Measurements from ENCODE around the gene DNAJB6.

The DNAJB6 gene

GRCh38 chr7:157378390-157378789 is 41.6 kb downstream of the DNAJB6 start:
- DNase-seq = no peak
- Histone ChIP-seq H3K27ac (ENCODE audit: insufficient read depth, low read length, poor library complexity, severe bottlenecking) (no peak overlapping the region), H3K36me3 (ENCODE audit: control insufficient read depth, insufficient read depth, low read length) (peaks cover 25% of the 10 kb centered on the region)

DNA sequence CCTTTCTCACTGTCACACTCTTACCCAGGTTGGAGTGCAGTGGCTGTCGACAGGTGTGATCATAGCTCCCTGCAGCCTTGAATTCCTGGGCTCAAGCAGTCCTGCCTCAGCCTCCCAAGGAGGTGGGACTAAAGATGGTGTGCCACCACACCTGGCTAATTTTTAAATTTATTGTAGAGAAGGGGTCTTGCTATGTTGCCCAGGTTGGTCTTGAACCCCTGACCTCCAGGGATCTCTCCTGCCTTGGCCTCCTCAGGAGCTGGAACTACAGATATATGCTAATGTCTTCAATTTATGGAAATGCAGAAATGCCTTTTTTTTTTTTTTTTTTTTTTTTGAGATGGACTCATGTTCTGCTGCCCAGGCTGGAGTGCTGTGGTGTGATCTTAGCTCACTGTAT is 42.7 kb downstream of the DNAJB6 start:
- Histone ChIP-seq H3K27ac (ENCODE audit: insufficient read depth, low read length, poor library complexity, severe bottlenecking) (no peak overlapping the region), H3K27me3 (replicated peaks; ENCODE audit: control insufficient read depth, insufficient read depth, low read length, poor library complexity, severe bottlenecking) (no peaks in the 10 kb centered on the region), H3K4me3 (ENCODE audit: insufficient read depth, low read depth, low read length, poor library complexity, severe bottlenecking) (no peak overlapping the region), H3K4me1 (ENCODE audit: control insufficient read depth, insufficient read depth, low read length, poor library complexity, severe bottlenecking) (no peaks in the 10 kb centered on the region), H3K9me3 (ENCODE audit: control insufficient read depth, low read length) (no peaks in the 10 kb centered on the region), H3K36me3 (ENCODE audit: control insufficient read depth, insufficient read depth, low read length) (peaks cover 30% of the 10 kb centered on the region)
- DNase-seq = no peak

More at GRCh38 chr7:157378390-157378789, 41.6 kb downstream of the DNAJB6 start:
- Histone ChIP-seq H3K9me3 (ENCODE audit: control insufficient read depth, low read length) (no peaks in the 10 kb centered on the region), H3K4me3 (ENCODE audit: insufficient read depth, low read depth, low read length, poor library complexity, severe bottlenecking) (no peak overlapping the region), H3K27me3 (replicated peaks; ENCODE audit: control insufficient read depth, insufficient read depth, low read length, poor library complexity, severe bottlenecking) (no peaks in the 10 kb centered on the region), H3K4me1 (ENCODE audit: control insufficient read depth, insufficient read depth, low read length, poor library complexity, severe bottlenecking) (no peaks in the 10 kb centered on the region)

- H3K9me3 ChIP-seq (ENCODE audit: control insufficient read depth, low read length) = no peaks in the 10 kb centered on the region
- H3K27me3 ChIP-seq (replicated peaks; ENCODE audit: control insufficient read depth, insufficient read depth, low read length, poor library complexity, severe bottlenecking) = no peaks in the 10 kb centered on the region
- H3K36me3 ChIP-seq (ENCODE audit: control insufficient read depth, insufficient read depth, low read length) = peaks cover 35% of the 10 kb centered on the region
- no peak overlapping the region for H3K27ac ChIP-seq (ENCODE audit: insufficient read depth, low read length, poor library complexity, severe bottlenecking)
- H3K4me3 ChIP-seq (ENCODE audit: insufficient read depth, low read depth, low read length, poor library complexity, severe bottlenecking) = no peak overlapping the region
- no peak for DNase-seq
- no peaks in the 10 kb centered on the region for H3K4me1 ChIP-seq (ENCODE audit: control insufficient read depth, insufficient read depth, low read length, poor library complexity, severe bottlenecking)
These were observed 43.6 kb downstream of the DNAJB6 start for GRCh38 chr7:157380416-157380815.

DNA sequence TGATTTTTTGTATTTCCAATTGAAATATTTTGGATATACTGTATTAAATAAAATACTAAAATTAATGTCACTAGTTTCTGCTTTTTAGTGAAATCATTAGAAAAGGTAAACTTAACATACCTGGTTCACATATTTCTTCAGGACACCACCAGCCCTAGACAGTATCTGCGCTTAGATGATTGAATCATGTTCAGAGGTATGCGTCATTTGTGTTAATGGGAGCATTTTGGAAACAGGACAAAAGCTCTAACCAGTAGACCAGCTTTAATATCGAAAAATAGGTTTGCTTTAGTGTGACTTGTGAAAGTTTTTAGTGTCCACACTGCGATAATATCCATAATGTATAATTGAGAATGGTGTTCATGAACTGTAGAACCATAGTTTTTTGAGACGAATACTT is 47.1 kb downstream of the DNAJB6 start:
- H3K9me3 ChIP-seq (ENCODE audit: control insufficient read depth, low read length) = no peaks in the 10 kb centered on the region
- peaks cover 35% of the 10 kb centered on the region for H3K36me3 ChIP-seq (ENCODE audit: control insufficient read depth, insufficient read depth, low read length)
- H3K4me3 ChIP-seq (ENCODE audit: insufficient read depth, low read depth, low read length, poor library complexity, severe bottlenecking) = no peak overlapping the region
- peaks cover 5% of the 10 kb centered on the region for H3K4me1 ChIP-seq (ENCODE audit: control insufficient read depth, insufficient read depth, low read length, poor library complexity, severe bottlenecking)
- H3K27ac ChIP-seq (ENCODE audit: insufficient read depth, low read length, poor library complexity, severe bottlenecking) = no peak overlapping the region
- H3K27me3 ChIP-seq (replicated peaks; ENCODE audit: control insufficient read depth, insufficient read depth, low read length, poor library complexity, severe bottlenecking) = no peaks in the 10 kb centered on the region
- no peak for DNase-seq

- Histone ChIP-seq H3K36me3 (ENCODE audit: control insufficient read depth, insufficient read depth, low read length) (peaks cover 35% of the 10 kb centered on the region), H3K4me1 (ENCODE audit: control insufficient read depth, insufficient read depth, low read length, poor library complexity, severe bottlenecking) (peaks cover 9% of the 10 kb centered on the region), H3K27me3 (replicated peaks; ENCODE audit: control insufficient read depth, insufficient read depth, low read length, poor library complexity, severe bottlenecking) (no peaks in the 10 kb centered on the region), H3K9me3 (ENCODE audit: control insufficient read depth, low read length) (no peaks in the 10 kb centered on the region), H3K4me3 (ENCODE audit: insufficient read depth, low read depth, low read length, poor library complexity, severe bottlenecking) (no peak overlapping the region), H3K27ac (ENCODE audit: insufficient read depth, low read length, poor library complexity, severe bottlenecking) (no peak overlapping the region)
- no peak for DNase-seq
These were observed 47.5 kb downstream of the DNAJB6 start for GRCh38 chr7:157384301-157384700.

GRCh38 chr7:157386979-157387800 is 50.4 kb downstream of the DNAJB6 start:
- Histone ChIP-seq H3K27me3 (replicated peaks; ENCODE audit: control insufficient read depth, insufficient read depth, low read length, poor library complexity, severe bottlenecking) (no peaks in the 10 kb centered on the region), H3K4me3 (ENCODE audit: insufficient read depth, low read depth, low read length, poor library complexity, severe bottlenecking) (no peak overlapping the region), H3K27ac (ENCODE audit: insufficient read depth, low read length, poor library complexity, severe bottlenecking) (peak overlapping the region; percentile 62), H3K9me3 (ENCODE audit: control insufficient read depth, low read length) (no peaks in the 10 kb centered on the region), H3K36me3 (ENCODE audit: control insufficient read depth, insufficient read depth, low read length) (peaks cover 26% of the 10 kb centered on the region), H3K4me1 (ENCODE audit: control insufficient read depth, insufficient read depth, low read length, poor library complexity, severe bottlenecking) (peaks cover 26% of the 10 kb centered on the region)
- peak; percentile 76 to 85 (median 80) for DNase-seq

GRCh38 chr7:157388301-157388700 is 51.5 kb downstream of the DNAJB6 start:
- no peak overlapping the region for H3K27ac ChIP-seq (ENCODE audit: insufficient read depth, low read length, poor library complexity, severe bottlenecking)
- H3K9me3 ChIP-seq (ENCODE audit: control insufficient read depth, low read length) = no peaks in the 10 kb centered on the region
- no peak overlapping the region for H3K4me3 ChIP-seq (ENCODE audit: insufficient read depth, low read depth, low read length, poor library complexity, severe bottlenecking)
- no peak for DNase-seq
- H3K27me3 ChIP-seq (replicated peaks; ENCODE audit: control insufficient read depth, insufficient read depth, low read length, poor library complexity, severe bottlenecking) = no peaks in the 10 kb centered on the region
- peaks cover 21% of the 10 kb centered on the region for H3K36me3 ChIP-seq (ENCODE audit: control insufficient read depth, insufficient read depth, low read length)
- peaks cover 26% of the 10 kb centered on the region for H3K4me1 ChIP-seq (ENCODE audit: control insufficient read depth, insufficient read depth, low read length, poor library complexity, severe bottlenecking)

GRCh38 chr7:157389951-157390730 is 53.3 kb downstream of the DNAJB6 start:
- no peaks in the 10 kb centered on the region for H3K27me3 ChIP-seq (replicated peaks; ENCODE audit: control insufficient read depth, insufficient read depth, low read length, poor library complexity, severe bottlenecking)
- no peaks in the 10 kb centered on the region for H3K9me3 ChIP-seq (ENCODE audit: control insufficient read depth, low read length)
- no peak overlapping the region for H3K4me3 ChIP-seq (ENCODE audit: insufficient read depth, low read depth, low read length, poor library complexity, severe bottlenecking)
- DNase-seq = no peak
- peaks cover 2% of the 10 kb centered on the region for H3K36me3 ChIP-seq (ENCODE audit: control insufficient read depth, insufficient read depth, low read length)
- peaks cover 26% of the 10 kb centered on the region for H3K4me1 ChIP-seq (ENCODE audit: control insufficient read depth, insufficient read depth, low read length, poor library complexity, severe bottlenecking)
- H3K27ac ChIP-seq (ENCODE audit: insufficient read depth, low read length, poor library complexity, severe bottlenecking) = no peak overlapping the region

GRCh38 chr7:157391036-157391710 is 54.4 kb downstream of the DNAJB6 start:
- Histone ChIP-seq H3K36me3 (ENCODE audit: control insufficient read depth, insufficient read depth, low read length) (no peaks in the 10 kb centered on the region), H3K4me1 (ENCODE audit: control insufficient read depth, insufficient read depth, low read length, poor library complexity, severe bottlenecking) (peaks cover 26% of the 10 kb centered on the region), H3K4me3 (ENCODE audit: insufficient read depth, low read depth, low read length, poor library complexity, severe bottlenecking) (no peak overlapping the region), H3K27me3 (replicated peaks; ENCODE audit: control insufficient read depth, insufficient read depth, low read length, poor library complexity, severe bottlenecking) (no peaks in the 10 kb centered on the region), H3K9me3 (ENCODE audit: control insufficient read depth, low read length) (no peaks in the 10 kb centered on the region), H3K27ac (ENCODE audit: insufficient read depth, low read length, poor library complexity, severe bottlenecking) (no peak overlapping the region)
- no peak for DNase-seq

Measured in effector memory CD4-positive, alpha-beta T cell (primary cell).